ENCODE measurements around the gene KIF5C.
A peak's percentile ranks its signal among the peaks of the same experiment; 100 is the strongest.

Gene KIF5C

GRCh38 chr2:148876595-148877402 is 1.8 kb downstream of the KIF5C start:
- no peak for TF ChIP-seq CTCF (IDR thresholded peaks at IDR 0.05)
- H3K27ac ChIP-seq, result no peak overlapping the region
- H3K36me3 ChIP-seq (ENCODE audit: control insufficient read depth, insufficient read depth, low read length), result no peaks in the 10 kb centered on the region
- peak overlapping the region; percentile 20 for H3K4me2 ChIP-seq (ENCODE audit: low read length)
- peak overlapping the region; percentile 82 for H2AFZ ChIP-seq
- H3K27me3 ChIP-seq (ENCODE audit: control insufficient read depth, insufficient read depth, low read length), result no peaks in the 10 kb centered on the region
- H3K4me3 ChIP-seq (ENCODE audit: low read depth, low read length), result no peak overlapping the region
- H3K4me1 ChIP-seq, result no peaks in the 10 kb centered on the region
- H3K79me2 ChIP-seq, result no peaks in the 10 kb centered on the region
- H3K9me3 ChIP-seq (ENCODE audit: control insufficient read depth, low read length), result no peaks in the 10 kb centered on the region
- no peak overlapping the region for H3K9ac ChIP-seq

- Histone ChIP-seq H3K4me2 (ENCODE audit: low read length) (no peak overlapping the region), H3K9ac (no peak overlapping the region), H3K79me2 (no peaks in the 10 kb centered on the region), H3K9me3 (ENCODE audit: control insufficient read depth, low read length) (no peaks in the 10 kb centered on the region), H3K4me1 (no peaks in the 10 kb centered on the region), H3K4me3 (ENCODE audit: low read depth, low read length) (no peak overlapping the region), H2AFZ (no peak overlapping the region), H3K27me3 (ENCODE audit: control insufficient read depth, insufficient read depth, low read length) (no peaks in the 10 kb centered on the region), H3K36me3 (ENCODE audit: control insufficient read depth, insufficient read depth, low read length) (no peaks in the 10 kb centered on the region), H3K27ac (no peak overlapping the region)
- no peak for TF ChIP-seq CTCF (IDR thresholded peaks at IDR 0.05)
Measured at GRCh38 chr2:148877403-148877740, 2.3 kb downstream of the KIF5C start.

- Histone ChIP-seq H3K36me3 (ENCODE audit: control insufficient read depth, insufficient read depth, low read length) (no peaks in the 10 kb centered on the region), H3K9me3 (ENCODE audit: control insufficient read depth, low read length) (no peaks in the 10 kb centered on the region), H3K4me2 (ENCODE audit: low read length) (no peak overlapping the region), H3K4me3 (ENCODE audit: low read depth, low read length) (no peak overlapping the region), H3K27me3 (ENCODE audit: control insufficient read depth, insufficient read depth, low read length) (no peaks in the 10 kb centered on the region), H3K79me2 (no peaks in the 10 kb centered on the region), H3K4me1 (no peaks in the 10 kb centered on the region), H3K27ac (no peak overlapping the region), H2AFZ (no peak overlapping the region), H3K9ac (no peak overlapping the region)
- no peak for TF ChIP-seq CTCF (IDR thresholded peaks at IDR 0.05)
Measured at GRCh38 chr2:148880636-148881035, 5.6 kb downstream of the KIF5C start.

- Histone ChIP-seq H3K4me1 (no peaks in the 10 kb centered on the region), H3K36me3 (ENCODE audit: control insufficient read depth, insufficient read depth, low read length) (no peaks in the 10 kb centered on the region), H3K9me3 (ENCODE audit: control insufficient read depth, low read length) (no peaks in the 10 kb centered on the region), H3K27me3 (ENCODE audit: control insufficient read depth, insufficient read depth, low read length) (no peaks in the 10 kb centered on the region), H3K9ac (no peak overlapping the region), H3K79me2 (no peaks in the 10 kb centered on the region), H3K4me3 (ENCODE audit: low read depth, low read length) (no peak overlapping the region), H3K4me2 (ENCODE audit: low read length) (no peak overlapping the region), H2AFZ (no peak overlapping the region), H3K27ac (no peak overlapping the region)
- no peak for TF ChIP-seq CTCF (IDR thresholded peaks at IDR 0.05)
Measured at GRCh38 chr2:148882051-148882450, 7.0 kb downstream of the KIF5C start.

GRCh38 chr2:148885209-148885608 is 10.2 kb downstream of the KIF5C start:
- Histone ChIP-seq H3K27ac (no peak overlapping the region), H3K79me2 (no peaks in the 10 kb centered on the region), H3K4me3 (ENCODE audit: low read depth, low read length) (no peak overlapping the region), H3K4me2 (ENCODE audit: low read length) (no peak overlapping the region), H3K36me3 (ENCODE audit: control insufficient read depth, insufficient read depth, low read length) (no peaks in the 10 kb centered on the region), H3K9me3 (ENCODE audit: control insufficient read depth, low read length) (no peaks in the 10 kb centered on the region), H3K4me1 (no peaks in the 10 kb centered on the region), H3K9ac (no peak overlapping the region), H3K27me3 (ENCODE audit: control insufficient read depth, insufficient read depth, low read length) (no peaks in the 10 kb centered on the region), H2AFZ (no peak overlapping the region)
- no peak for TF ChIP-seq CTCF (IDR thresholded peaks at IDR 0.05)
